NCI-H2196 (cell line): ENCODE results near the gene RREB1.
A peak's percentile ranks its signal among the peaks of the same experiment; 100 is the strongest.
"Not testable (repeated sequence)": the region's sequence is repeated elsewhere in the genome, so short reads cannot be mapped to it uniquely, and the experiment has no call there.

Source experiments
- DNase-seq: peaks from one replicate; lab custom pipeline; 2025; ENCODE audit not compliant: unreplicated experiment; lab: John Stamatoyannopoulos, UW

RREB1 gene

DNA sequence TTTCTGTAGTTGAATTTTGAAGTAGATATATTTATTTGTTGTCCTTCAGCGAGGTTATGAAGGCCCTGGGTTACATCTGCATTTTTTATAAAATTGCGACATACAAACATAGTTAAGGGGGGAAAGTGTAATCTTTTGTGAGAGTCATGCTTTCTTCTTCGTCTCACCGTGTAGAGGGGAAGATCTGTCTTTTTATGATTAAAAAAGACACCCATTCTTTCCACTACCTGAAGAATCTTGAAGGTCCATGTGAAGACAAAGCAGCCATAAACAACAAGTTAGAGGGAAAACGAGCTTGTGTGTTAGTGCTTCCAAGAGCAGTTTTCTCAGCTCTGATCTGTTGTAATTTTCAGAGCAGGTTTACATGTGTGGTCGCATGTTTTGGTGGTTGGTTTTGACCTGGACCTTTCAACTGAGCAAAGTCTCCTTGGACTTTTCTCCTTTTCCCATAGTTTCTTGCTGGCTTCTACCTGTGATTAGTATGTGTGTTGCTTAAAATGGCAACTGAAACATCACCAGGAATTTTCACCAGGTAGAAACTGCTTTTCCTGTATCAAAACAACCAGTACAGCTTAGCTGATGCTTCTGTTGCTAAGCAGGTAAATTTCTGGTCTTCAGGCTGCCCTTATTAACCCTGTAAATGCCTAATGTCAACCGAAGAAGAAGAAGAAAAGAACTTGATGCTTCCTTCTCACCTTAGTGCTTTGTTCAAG, 37.3 kb downstream of the RREB1 start:
- DNase-seq = peak; percentile 37

DNA sequence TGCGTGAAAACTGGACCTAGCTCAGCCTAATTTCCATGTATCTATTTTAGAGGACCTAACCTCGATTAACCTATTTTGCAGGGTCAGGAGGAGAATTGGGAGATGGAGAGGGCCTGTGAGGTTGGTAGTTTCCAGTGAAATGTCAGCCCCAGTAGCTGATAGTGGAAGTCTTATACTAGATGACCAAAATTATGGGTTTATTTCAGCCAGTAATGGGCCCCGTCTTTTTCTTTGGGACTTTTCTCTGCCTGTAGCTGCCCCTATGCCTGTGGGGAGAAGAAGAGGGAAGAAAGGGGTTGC, 37.8 kb downstream of the RREB1 start:
- DNase-seq = no peak

DNA sequence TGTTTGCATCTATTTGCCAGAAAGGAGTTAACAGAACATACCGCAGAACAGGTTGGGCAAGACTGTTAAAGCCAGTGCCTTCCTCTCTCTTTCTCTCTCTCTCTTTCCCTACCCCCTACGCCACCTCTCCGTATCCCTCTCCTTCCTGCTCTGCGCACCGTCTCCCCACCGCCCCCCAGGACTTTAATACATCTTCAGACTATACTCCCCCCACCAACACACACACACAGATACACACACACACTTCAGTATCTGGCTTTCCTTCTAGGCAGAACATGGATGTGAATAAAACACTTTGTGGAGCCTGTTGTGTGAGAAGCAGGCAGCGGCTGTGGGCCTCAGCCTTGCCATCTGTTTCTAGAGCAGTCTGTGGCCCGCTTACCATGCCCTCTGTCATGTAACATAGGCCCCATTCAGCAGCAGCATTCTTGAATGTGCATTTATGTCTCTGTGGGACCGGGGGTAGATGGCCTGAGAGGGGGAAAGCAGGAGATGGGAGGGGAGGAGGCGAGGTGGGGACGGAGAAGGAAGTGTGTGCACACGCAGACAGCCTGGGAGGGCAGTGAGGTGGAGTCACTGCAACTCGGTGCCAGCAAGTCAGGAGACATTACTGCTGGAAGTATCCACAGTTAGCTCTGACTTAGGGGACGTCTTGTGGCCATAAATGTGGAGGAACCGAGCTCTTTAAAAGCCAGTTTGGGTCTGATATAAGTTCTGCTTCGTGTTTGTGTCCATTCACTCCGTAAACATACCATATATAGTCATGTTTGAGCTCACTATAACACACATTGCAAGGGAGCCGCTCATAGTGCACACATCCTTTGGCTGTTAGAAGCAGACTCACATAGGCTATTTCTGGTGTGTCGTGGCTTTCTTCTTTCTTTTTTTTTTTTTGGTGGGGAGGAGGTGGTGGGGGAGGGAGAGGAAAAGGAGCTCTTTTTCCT, 38.4 kb downstream of the RREB1 start:
- peak; percentile 47 for DNase-seq

DNA sequence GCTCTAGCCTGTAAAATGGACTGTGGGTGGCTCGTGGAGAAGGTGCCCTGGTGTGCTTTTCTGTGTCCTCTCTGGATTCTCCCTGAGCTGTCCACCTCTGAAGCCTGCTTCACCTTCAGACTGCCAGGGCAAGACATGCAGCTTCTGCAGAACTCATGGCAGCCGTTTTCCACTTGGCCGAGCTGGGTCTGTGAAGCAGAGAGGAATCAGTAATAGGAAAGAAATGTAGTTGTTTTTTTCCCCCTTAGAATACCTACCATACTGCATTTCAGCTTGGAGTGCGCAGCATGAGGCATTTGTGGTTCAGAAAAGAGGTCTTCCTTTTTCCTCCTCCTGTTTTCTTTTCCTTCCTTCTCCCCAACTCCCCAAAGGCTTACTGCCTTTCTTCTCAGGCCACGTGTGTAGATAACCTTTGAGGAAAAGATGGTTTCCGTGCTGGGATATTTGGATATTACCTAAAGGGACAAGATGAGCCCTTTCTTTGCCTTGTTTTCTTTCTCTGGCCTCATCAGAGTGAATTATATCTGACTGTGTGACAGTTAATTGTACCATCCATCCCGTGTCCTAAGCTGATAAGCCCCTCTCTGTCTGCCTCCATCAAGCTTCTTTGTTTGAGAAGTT, 39.4 kb downstream of the RREB1 start:
- DNase-seq = no peak

DNA sequence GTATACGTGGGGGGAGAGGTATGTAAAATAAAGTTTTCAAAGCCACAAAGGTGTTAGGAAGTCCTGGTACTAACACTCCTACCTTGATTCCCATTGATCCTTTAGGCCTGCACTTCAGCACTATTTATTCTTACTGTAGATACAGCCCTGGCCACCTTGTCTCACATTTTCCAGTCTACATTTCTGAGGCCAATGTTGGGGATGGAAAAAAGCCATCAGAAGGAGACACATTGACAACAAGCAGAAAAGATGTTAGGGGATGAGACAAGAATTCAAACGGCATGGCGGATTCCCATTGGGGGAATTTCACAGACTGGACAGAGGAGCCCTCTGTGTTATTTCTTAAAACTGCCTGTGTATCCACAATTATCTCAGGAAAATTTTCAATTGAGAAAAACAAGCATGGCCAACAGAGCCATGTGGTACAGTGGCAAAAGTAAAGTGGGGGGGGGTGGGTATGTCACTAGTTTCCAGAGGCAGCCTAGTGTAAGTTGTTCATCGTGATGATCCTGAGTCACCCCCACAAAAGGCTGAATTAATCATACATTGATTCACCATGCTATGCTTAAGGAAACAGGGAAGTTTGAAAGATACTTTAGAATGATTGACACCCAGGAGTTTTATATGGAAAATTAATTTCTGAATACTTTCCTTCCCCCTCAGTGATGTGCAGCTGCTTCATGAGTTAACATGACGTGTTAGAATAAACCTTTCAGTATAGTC, 40.5 kb downstream of the RREB1 start:
- no peak for DNase-seq

DNA sequence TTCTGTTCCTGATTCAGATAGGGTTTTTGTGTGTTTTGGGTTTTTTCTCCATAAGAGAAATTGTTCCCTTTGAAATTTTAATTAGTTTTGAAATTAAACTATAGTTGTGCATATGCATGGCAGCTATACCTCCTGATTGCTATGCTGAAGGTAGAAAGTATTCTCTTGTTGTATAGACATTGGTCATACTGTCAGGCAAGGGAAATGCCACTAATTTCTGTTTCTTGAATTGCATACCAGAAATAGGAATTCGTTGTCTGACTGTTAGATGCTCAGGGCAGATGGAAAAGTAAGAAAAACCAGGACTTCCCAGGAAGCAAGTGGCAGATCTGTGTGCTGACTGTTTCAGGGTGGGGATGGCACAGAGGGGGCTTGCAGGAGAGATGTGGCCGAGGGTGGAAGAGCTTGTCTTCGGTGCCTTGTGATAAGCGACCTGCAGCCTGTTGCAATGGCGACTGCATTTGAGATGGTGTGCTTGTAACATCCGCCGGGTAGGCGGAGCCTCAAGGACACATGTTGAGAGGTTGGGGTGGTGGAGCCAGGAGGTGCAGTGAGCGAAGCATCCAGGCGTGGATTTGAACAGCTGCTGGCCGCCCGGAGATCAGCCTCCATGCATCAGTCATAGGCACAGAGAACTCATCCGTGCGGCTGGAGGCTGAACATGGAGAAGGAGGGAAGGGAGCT, 42.8 kb downstream of the RREB1 start:
- peak; percentile 81 for DNase-seq

DNA sequence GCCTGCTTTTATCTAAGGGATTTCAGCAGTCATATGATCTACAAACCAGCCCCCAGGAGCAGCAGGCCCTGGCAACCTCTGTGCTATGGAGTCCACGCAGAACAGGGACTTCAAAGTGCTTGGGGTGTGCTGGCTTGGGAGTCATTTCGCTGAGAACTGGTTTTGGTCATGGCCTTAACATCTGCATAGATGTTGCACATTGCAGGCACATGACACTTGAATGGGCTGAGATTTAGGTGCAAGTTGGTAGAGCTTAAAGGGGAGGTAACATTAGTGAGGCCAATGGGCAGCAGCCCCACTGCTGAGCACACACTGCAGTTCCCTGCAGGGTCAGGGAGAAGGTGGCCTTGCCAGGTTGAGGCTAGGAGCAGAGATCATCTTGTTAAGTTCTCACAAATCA, 43.6 kb downstream of the RREB1 start:
- DNase-seq = no peak

DNA sequence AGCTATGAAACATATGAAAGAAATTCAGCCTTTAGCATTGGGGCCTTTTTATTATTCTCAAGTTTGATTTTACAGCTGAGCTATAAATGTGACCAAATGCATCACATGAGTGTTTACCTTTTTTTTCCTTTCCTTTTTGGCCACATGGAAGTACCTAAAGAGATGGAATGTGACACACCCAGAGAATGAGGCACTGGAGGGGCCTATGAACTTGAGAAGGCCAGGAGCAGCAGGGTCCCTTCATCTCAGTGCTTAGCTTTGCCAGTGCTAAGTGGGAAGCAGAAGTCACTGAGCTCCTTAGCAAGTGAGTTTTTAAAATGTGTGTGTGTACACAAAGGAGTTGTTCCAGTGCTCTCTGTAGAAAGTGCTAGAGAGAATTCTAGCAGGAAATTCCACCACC, 44.7 kb downstream of the RREB1 start:
- DNase-seq = no peak

DNA sequence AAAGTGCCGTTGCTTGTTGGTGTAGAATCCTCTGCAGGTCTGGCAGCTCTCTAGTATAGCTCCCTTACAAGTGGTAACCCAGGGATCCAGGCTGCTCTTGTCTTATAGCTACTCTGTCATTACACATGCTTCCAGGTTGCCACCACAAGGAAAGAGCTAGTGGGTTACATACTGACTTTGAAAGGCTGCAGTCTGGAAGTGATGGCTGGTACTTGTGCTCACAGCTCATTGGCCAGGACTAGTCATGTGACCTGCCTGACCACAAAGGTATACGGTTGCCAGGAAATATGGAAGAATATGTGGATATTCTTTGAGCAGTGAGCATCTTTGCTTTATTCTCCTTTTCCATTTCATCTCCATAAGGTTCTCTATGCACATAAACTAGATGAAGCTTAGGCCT, 46.0 kb downstream of the RREB1 start:
- no peak for DNase-seq

DNA sequence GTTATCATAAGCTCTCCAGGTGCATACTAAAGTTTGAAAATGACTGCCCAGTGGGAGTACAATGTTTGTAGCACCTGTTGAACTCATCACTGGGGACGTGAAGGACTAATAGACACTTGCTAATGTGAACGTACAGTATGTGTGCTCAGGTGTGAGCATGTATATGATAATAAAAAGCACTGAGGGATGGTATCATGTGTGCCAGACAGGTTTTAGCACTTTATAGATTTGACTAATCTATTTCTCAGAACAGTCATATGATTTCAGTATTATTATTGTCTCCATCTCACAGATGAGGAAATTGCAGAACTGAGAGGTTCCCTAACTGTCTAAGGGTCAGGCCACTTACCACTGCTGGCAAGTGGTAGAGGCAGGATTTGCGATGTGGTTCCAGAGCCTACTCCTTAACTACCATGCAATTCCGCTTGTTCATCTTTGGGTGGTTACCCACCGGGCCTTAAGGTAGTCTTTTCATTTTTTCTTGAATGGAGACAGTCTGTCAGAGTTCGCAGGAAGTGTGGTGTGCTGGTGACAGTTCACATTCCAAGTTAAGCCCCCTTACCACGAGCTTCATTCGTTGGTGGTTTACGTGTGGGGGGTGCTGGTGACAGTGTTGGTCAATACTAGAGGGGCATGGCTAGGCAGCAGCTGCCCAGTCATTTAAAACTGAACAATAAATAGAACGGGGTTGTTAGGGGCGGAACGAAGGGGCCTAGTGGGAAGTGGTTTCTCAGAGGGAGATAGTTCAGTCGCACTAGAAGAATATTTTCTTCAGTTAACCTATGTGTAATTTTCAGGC, 46.8 kb downstream of the RREB1 start:
- no peak for DNase-seq

DNA sequence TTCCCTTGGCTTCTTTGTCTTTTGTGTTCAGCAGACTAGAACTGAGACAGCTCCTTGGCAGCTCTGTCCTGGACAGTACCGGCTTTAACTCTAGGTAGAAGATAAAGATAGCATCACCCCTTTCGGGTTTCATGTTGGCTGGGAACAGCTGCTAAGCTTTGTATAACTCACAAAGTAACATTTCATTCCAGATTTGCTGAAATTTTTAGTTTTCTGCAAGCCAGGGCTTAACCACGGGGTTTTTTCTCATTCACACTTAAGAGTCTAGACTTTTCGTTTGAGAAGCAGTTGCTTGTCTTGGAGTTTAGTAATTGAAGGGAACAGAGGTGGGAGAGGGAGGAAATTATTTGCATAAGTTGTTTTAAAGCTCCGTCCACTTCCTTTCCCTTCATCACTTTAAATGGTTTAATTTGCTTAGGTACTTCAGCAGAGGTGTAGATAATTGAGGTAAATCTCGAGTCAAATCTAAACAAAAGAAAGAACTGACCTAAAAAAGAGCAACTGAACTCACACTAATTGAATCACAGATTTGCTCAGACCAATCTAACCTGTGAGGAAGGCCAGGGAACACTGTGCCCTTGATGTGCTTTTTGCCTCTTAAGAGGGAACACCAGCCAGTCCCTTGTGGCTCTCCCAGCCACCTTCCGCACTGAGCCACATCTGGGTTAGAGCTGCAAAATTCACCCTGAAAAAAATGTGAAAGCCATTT, 48.3 kb downstream of the RREB1 start:
- no peak for DNase-seq

DNA sequence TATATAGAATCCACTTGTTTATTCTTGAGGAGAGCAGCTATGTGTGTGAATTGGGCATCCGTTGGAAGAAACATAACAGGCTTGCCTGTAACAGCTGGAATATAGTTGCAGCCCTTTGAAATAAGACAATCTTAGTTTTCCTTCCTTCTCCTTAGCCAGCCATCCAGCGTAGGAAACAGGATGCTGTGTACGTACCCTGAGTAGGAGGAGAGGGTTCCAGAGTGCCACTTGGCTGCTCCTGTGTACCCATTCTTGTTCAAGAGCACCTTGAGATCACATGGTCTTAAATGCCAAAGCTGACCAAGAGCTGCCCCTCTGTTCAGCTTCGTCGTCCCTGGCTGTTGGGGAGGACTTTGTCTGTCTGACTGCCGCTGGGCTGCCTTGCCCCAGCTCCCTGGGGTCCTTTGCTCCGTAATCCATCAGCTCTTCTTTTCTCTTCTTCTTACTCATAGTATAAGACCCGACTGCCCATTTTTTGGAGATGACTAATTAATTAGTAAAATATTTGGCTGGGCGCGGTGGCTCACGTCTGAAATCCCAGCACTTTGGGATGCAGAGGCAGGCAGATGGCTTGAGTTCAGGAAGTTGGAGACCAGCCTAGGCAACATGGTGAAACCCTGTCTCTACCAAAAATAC, 49.0 kb downstream of the RREB1 start:
- no peak for DNase-seq

DNA sequence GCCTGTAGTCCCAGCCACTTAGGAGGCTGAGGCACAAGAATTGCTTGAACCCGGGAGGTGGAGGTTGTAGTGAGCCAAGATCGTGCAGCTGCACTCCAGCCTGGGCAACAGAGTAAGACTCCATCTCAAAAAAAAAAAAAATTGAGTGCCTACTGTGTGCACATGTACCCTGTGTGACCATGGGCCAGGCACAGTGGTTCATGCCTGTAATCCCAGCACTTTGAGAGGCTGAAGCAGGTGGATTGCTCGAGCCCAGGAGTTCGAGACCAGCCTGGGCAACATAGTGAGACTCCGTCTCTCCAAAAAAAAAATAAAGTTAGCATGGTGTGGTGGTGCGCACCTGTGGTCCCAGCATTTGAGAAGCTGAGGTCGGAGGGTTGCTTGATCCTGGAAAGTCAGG, 49.5 kb downstream of the RREB1 start:
- not testable (repeated sequence) for DNase-seq

DNA sequence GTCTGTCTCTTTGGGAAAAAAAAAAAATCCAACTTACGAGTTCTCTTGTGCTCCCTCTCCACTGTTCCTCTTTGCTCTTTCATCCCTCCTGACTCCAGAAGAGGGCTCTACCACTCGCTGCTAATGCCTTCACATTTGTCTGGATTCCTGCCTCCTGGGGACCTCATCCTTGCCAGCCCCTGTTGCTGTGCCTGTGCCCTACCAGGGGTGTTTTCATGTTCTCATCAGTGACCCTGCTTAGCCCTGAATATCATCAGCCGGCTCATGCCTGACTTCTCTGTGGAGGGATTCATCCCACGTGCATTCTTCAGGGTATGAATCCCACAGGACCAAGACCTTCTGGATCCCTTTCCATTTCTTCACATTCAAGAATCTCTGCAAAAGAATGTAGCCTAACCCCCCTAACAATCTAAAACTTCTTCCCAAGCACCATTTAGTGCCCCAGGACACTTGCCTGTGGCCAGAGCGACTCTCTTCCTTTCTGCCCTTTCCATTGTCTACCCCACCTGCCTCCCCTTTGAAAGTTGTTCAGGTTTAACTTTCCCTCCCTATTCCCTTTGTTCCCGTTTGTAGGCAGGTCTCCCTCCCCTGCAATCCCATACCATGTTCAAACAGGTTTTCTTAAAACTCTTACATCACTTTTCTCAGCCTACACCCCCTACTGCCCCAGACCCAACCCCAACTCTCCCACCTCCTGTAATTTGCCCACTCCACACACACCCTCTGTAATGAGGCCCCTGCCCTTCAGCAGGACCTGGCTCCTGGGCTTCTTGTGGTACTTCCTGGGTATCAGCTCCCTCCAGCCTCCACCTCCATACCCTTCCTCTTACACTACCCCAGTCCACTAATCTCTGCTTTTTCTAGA, 50.2 kb downstream of the RREB1 start:
- DNase-seq = no peak

DNA sequence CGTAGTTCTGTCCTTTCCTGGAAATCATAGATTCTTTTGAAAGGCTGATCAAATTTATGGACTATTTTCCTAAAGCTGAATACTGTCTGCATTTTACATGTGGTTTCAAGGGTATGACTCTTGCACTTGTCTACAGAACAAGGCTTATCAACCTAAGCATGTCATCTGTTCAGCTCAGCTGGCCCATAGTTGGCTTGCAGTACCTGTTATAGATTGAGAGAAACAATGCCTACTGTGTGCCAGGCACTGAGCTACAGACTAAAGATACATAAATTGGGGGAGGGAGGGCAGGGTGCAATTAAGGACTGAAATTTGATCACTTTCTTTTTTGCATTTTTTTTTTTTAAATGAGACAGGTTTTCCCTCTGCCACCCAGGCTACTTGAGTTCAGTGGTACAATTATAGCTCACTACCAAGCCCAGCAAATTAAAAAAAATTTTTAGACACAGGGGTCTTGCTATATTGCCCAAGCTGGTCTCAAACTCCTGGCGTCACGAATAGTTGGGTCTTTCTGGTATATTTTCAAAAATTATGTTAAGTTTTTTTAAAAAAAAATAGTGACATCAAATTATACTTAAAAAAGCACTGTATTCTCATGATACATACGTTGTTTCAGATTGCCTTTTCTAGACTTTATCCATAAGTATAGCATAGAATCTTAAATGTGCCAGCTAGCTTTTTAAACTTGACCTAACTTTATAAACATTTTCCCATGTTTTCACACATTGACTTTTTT, 52.2 kb downstream of the RREB1 start:
- DNase-seq = no peak

DNA sequence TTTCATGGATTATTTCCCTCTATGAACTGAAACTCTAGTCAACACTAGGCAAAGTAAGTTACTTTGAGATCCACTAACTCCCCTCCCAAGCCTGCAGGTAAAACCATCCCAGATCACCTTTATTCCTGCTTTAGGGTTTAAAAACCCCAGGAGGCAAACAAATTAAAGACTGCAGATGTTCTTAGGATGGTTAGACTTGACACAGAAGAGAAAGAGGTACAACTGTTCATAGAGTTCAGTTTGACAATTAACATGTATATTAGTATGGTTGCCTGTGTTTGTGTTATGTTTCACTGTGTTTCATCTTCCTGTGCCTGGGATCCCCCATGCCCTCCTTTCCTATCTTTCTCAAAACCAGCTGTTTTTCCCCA, 53.5 kb downstream of the RREB1 start:
- DNase-seq = no peak

DNA sequence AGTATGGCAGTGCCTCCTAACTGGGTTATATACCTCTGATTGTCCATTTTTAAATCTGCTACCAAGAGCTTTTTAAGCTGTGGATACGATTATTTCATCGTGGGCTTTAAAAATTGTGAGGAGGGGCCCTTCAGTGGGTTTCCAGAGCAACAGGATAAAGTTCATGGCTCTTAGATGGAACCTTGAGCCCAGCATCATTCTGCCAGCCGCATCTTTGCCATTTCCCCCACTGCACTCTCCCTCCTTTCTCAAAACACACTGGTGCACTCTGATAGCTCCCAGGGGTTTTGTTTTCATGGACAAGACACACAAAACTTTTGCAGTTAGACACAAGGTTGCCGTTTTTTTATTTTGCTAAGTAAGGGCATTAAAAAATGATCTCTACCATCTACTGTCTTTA, 54.1 kb downstream of the RREB1 start:
- no peak for DNase-seq
